ENCODE results near the gene ATP5MC3.

DNA sequence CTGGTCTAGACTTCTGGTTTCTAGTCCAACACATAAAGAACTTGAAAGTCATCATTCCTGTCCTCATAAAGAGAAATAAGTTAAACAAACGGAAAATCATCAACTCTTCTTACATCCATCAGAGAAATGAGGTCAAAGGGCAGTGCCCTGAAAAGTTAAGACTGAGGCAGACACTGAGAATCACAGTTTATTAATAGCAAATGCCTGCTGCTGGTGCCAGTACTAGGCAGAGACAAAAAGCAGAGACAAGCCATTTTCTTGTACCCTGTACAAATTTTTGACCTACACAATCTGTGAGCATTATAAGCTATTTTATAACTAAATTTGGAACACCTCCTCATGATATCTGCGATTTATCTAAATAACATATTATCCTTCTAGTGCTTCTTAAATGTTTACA lies 50.3 kb downstream of the ATP5MC3 start:
- TF ChIP-seq, protein P1, sequence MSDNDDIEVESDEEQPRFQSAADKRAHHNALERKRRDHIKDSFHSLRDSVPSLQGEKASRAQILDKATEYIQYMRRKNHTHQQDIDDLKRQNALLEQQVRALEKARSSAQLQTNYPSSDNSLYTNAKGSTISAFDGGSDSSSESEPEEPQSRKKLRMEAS (IDR thresholded peaks at IDR 0.05) = no peak
- no peak for TF ChIP-seq FOXM1 (IDR thresholded peaks at IDR 0.05; ENCODE audit: borderline replicate concordance, low read depth)
- TF ChIP-seq CREB1 (IDR thresholded peaks at IDR 0.05; ENCODE audit: low read depth) = no peak
- TF ChIP-seq, protein P2, sequence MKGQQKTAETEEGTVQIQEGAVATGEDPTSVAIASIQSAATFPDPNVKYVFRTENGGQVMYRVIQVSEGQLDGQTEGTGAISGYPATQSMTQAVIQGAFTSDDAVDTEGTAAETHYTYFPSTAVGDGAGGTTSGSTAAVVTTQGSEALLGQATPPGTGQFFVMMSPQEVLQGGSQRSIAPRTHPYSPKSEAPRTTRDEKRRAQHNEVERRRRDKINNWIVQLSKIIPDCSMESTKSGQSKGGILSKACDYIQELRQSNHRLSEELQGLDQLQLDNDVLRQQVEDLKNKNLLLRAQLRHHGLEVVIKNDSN (IDR thresholded peaks at IDR 0.05) = no peak
- TF ChIP-seq ZBTB7A (IDR thresholded peaks at IDR 0.05; ENCODE audit: low read depth) = no peak
- no peak for TF ChIP-seq RAD21 (IDR thresholded peaks at IDR 0.05; ENCODE audit: low read depth)
- no peak for TF ChIP-seq TAF1 (IDR thresholded peaks at IDR 0.05; ENCODE audit: low read depth)
- TF ChIP-seq YY1 (IDR thresholded peaks at IDR 0.05; ENCODE audit: low read depth) = no peak
- no peak for TF ChIP-seq CEBPB (IDR thresholded peaks at IDR 0.05)
- no peak for TF ChIP-seq EGR1 (IDR thresholded peaks at IDR 0.05)
- no peak for TF ChIP-seq EP300 (IDR thresholded peaks at IDR 0.05; ENCODE audit: borderline replicate concordance)
- TF ChIP-seq TCF12 (IDR thresholded peaks at IDR 0.05; ENCODE audit: low read depth) = no peak
